OCI-LY7 (cell line): Measurements from ENCODE around the gene MRPL42.

ENCODE experiments used
- EZH2phosphoT487 ChIP-seq: fragments of 200-600 bp; sonication (generic); IDR thresholded peaks from 2 replicates; pipeline ENCODE4 v1.6.1; 2018; ENCODE audit warnings: low read depth, borderline replicate concordance, mild to moderate bottlenecking, mixed run types, antibody characterized with exemption, low read length, moderate library complexity, mixed read lengths
- TF ChIP-seq, protein P1 (sequence below): fragments of 200-600 bp; sonication (generic); conservative IDR thresholded peaks from 2 replicates; pipeline ENCODE4 v1.5.1; 2014; ENCODE audit warnings: mild to moderate bottlenecking, antibody characterized with exemption, low read length, moderate library complexity, mixed read lengths

DNA sequence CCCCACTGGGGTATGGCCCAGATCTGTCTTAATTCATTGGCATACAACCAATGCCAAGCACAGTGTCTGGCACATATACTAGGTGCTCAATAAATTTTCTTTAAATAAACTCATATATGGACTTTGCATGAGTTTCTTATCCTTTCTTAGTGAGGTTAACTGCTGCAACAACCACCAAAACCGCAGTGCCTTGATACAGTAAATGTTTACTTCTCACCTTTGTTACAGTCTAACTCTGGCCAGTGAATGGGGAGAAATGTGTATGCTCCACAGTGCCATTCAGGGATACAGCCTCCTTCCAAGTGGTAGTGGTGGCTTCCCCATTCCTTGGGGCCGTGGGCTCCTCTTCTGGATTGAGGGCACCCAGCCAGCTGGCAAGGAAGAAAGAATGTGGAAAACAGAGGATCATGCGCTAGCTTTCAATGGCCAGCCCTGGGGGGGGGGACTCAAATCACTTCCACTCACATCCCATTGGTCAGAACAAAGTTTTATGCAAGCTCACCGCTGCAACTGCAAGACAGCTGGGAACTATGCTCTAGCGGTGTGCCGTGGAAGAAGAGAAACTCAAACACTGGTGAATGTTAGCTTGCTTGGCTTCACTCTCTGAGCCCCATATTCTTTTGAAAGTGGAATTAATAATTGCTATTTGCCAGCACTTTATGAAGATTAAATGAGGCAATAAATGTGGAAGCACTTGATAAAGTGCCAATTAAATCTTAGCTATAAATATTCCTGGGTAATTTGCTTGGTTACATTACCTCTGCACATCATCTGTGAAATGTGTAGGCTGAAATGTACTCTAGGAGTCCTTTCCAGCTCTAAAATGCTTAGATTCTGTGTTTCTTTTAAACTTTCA, 54.1 kb downstream of the MRPL42 start:
- TF ChIP-seq, protein P1, sequence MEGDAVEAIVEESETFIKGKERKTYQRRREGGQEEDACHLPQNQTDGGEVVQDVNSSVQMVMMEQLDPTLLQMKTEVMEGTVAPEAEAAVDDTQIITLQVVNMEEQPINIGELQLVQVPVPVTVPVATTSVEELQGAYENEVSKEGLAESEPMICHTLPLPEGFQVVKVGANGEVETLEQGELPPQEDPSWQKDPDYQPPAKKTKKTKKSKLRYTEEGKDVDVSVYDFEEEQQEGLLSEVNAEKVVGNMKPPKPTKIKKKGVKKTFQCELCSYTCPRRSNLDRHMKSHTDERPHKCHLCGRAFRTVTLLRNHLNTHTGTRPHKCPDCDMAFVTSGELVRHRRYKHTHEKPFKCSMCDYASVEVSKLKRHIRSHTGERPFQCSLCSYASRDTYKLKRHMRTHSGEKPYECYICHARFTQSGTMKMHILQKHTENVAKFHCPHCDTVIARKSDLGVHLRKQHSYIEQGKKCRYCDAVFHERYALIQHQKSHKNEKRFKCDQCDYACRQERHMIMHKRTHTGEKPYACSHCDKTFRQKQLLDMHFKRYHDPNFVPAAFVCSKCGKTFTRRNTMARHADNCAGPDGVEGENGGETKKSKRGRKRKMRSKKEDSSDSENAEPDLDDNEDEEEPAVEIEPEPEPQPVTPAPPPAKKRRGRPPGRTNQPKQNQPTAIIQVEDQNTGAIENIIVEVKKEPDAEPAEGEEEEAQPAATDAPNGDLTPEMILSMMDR, result no peak
- TF ChIP-seq EZH2phosphoT487, result no peak
